NT2/D1 (cell line): ENCODE data around the gene TPM2.

Experiments
- DNase-seq: peaks from one replicate; pipeline ENCODE4 v3.0.0-alpha.2; 2011; ENCODE audit warnings: low read depth, low spot score
- H3K27me3 ChIP-seq: 2 replicates; pipeline ENCODE4 v1.6.0; 2011; ENCODE audit warnings: mild to moderate bottlenecking; ENCODE audit not compliant: insufficient read length, insufficient read depth
- H3K36me3 ChIP-seq: 2 replicates; pipeline ENCODE4 v1.6.1; 2011; ENCODE audit warnings: mild to moderate bottlenecking, low read length, mixed read lengths; ENCODE audit not compliant: insufficient read depth, insufficient read length
- H3K4me1 ChIP-seq: 2 replicates; pipeline ENCODE4 v1.5.1; 2011; ENCODE audit not compliant: insufficient read depth, insufficient read length
- H3K4me3 ChIP-seq: 2 replicates; pipeline ENCODE4 v1.5.1; 2011; ENCODE audit warnings: low read depth; ENCODE audit not compliant: insufficient read length
- H3K9ac ChIP-seq: 2 replicates; pipeline ENCODE4 v1.6.0; 2011; ENCODE audit warnings: low read depth; ENCODE audit not compliant: insufficient read length
- H3K9me3 ChIP-seq: 2 replicates; pipeline ENCODE4 v1.5.1; 2011; ENCODE audit warnings: mild to moderate bottlenecking, low read length; ENCODE audit not compliant: insufficient read depth
- SUZ12 ChIP-seq: IDR thresholded peaks from 2 replicates; pipeline ENCODE4 v1.6.1; 2011; ENCODE audit not compliant: insufficient read length, insufficient read depth; ENCODE audit errors: extremely low read depth
- YY1 ChIP-seq: IDR thresholded peaks from 2 replicates; pipeline ENCODE4 v1.6.1; 2011; ENCODE audit not compliant: insufficient read length, insufficient read depth
- ZNF274 ChIP-seq: IDR thresholded peaks from 2 replicates; pipeline ENCODE4 v1.6.1; 2011; ENCODE audit warnings: mild to moderate bottlenecking, low read depth, low read length

TPM2 gene

DNA sequence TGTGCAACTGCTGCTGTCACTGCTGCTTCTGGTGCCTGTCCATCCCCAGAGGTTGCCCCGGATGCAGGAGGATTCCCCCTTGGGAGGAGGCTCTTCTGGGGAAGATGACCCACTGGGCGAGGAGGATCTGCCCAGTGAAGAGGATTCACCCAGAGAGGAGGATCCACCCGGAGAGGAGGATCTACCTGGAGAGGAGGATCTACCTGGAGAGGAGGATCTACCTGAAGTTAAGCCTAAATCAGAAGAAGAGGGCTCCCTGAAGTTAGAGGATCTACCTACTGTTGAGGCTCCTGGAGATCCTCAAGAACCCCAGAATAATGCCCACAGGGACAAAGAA, 15.7 kb downstream of the TPM2 start:
- Histone ChIP-seq H3K36me3 (no peaks in the 10 kb centered on the region), H3K27me3 (peaks cover 15% of the 10 kb centered on the region), H3K9me3 (no peaks in the 10 kb centered on the region), H3K4me1 (peaks cover 9% of the 10 kb centered on the region), H3K9ac (no peak overlapping the region), H3K4me3 (no peak overlapping the region)
- no peak for DNase-seq
- TF ChIP-seq ZNF274 (no peak), YY1 (no peak), SUZ12 (no peak)

GRCh38 chr9:35673132-35674024, 16.3 kb downstream of the TPM2 start, which contains the start of gene CA9:
Gene CA9, plus strand, starts transcription at chr9:35673928. Its CDS starts 32 bp downstream, at chr9:35673960.
- H3K9ac ChIP-seq = no peak within 1 kb of the TSS
- no peak for DNase-seq
- peaks cover 15% of the 10 kb centered on the region for H3K27me3 ChIP-seq
- H3K9me3 ChIP-seq = no peaks in the 10 kb centered on the region
- TF ChIP-seq SUZ12 (no peak), YY1 (no peak), ZNF274 (no peak)
- H3K4me3 ChIP-seq = no peak within 1 kb of the TSS
- no peaks in the 10 kb centered on the region for H3K36me3 ChIP-seq
- peaks cover 9% of the 10 kb centered on the region for H3K4me1 ChIP-seq

DNA sequence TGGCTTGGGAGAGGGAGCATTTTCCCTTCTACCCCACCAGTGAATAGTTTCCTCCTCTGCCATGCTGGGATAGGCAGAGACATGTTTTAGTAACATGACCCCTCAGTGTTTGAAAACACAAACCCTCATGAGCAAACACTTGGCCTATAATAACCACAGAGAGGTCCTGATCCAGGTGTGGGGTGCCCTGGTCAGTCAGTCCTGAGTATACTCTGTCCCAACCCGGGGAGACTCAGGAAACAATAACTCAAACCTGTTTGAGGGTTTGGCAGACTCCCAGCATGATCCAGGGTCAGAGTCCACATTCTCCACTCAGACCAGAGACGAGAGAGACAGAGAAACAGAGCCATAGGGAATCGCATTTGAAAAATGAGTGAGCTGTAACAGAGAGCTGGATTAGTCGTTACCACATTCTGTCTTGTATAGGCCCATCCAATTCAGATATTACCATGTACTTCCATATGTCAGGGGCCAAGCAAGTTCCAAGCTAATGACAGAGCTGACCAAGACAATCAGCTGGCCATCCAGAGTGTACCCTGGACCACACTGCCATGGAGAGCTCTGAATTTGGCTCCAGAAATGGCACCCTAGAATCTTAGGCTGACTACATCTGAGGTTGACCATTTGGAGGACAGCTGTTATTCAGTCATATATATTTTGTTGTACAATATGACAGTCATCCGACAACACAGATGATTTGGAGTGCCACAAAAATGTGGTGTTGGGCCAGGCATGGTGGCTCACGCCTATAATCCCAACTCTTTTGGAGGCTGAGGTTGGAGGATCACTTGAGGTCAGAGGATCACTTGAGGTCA, 20.2 kb downstream of the TPM2 start:
- H3K4me1 ChIP-seq = peaks cover 7% of the 10 kb centered on the region
- H3K27me3 ChIP-seq = peaks cover 13% of the 10 kb centered on the region
- H3K36me3 ChIP-seq = no peaks in the 10 kb centered on the region
- DNase-seq = no peak
- no peaks in the 10 kb centered on the region for H3K9me3 ChIP-seq
- TF ChIP-seq ZNF274 = no peak
- TF ChIP-seq SUZ12 = no peak
- no peak for TF ChIP-seq YY1
- H3K4me3 ChIP-seq = no peak overlapping the region
- H3K9ac ChIP-seq = no peak overlapping the region

DNA sequence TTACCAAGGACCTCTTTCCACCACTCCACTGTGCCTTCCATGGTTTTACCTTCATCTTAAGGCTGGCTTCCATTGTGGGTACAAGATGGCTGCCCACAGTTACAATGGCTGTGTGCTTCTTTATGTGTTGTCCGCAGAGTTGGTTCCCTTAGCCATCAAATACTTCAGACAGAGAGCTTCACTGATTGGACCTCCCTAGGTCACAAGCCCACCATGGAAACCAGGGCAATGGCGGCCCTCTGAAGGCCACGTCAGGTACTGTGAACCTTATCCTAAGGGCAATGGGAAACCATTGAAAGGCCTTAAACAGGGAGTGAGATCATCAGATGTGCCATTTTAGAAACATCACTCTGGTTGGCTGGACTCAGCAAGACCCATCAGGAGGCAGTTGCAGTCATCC, 21.8 kb downstream of the TPM2 start:
- H3K9me3 ChIP-seq = no peaks in the 10 kb centered on the region
- no peak overlapping the region for H3K9ac ChIP-seq
- H3K36me3 ChIP-seq = peaks cover 14% of the 10 kb centered on the region
- H3K27me3 ChIP-seq = no peaks in the 10 kb centered on the region
- no peak for DNase-seq
- H3K4me1 ChIP-seq = peaks cover 12% of the 10 kb centered on the region
- no peak for TF ChIP-seq ZNF274
- TF ChIP-seq YY1 = no peak
- TF ChIP-seq SUZ12 = no peak
- no peak overlapping the region for H3K4me3 ChIP-seq

DNA sequence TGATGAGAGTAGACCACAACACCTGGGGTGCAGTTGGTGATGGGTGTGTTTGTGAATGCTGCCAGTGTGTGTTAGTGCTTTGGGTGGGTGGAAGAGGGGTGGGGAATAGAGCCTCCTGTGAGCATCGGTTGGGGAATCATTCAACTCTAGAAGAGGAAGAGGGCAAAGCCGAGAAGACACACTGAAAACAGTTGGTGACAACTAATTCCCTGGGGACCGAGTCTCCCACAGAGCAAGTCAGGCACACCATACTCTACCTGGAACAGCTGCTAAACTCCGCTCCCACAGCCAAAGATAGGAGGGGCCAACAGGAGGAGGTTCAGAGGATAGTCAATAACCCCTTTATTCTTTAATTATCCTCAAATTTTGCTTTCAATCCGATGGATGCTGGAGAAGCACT, 23.2 kb downstream of the TPM2 start:
- no peaks in the 10 kb centered on the region for H3K9me3 ChIP-seq
- H3K9ac ChIP-seq = no peak overlapping the region
- H3K4me3 ChIP-seq = no peak overlapping the region
- no peaks in the 10 kb centered on the region for H3K27me3 ChIP-seq
- DNase-seq = no peak
- TF ChIP-seq YY1 (no peak), ZNF274 (no peak), SUZ12 (no peak)
- peaks cover 12% of the 10 kb centered on the region for H3K4me1 ChIP-seq
- H3K36me3 ChIP-seq = peaks cover 28% of the 10 kb centered on the region

DNA sequence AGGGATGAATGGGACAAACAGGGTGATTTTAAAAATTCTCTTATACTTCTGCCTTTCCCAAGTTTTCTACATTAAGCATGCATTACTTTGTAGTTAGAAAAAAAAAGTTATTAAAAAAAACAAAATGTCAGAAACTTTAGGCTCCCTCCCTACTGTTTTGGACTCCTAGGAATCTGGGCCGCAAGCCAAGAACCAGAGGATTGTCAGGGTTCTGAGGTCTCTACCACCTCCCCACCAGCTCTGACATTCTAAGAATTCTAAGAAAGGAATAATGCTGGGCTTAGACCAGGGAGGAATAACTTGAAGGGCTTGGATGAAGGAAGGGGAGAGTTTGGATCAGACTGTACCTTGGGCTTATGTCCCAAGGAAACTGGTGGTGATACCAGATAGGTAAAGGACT, 23.7 kb downstream of the TPM2 start:
- H3K4me1 ChIP-seq = peaks cover 12% of the 10 kb centered on the region
- H3K9ac ChIP-seq = no peak overlapping the region
- TF ChIP-seq SUZ12 (no peak), ZNF274 (no peak), YY1 (no peak)
- no peaks in the 10 kb centered on the region for H3K9me3 ChIP-seq
- peaks cover 33% of the 10 kb centered on the region for H3K36me3 ChIP-seq
- no peaks in the 10 kb centered on the region for H3K27me3 ChIP-seq
- no peak for DNase-seq
- no peak overlapping the region for H3K4me3 ChIP-seq

DNA sequence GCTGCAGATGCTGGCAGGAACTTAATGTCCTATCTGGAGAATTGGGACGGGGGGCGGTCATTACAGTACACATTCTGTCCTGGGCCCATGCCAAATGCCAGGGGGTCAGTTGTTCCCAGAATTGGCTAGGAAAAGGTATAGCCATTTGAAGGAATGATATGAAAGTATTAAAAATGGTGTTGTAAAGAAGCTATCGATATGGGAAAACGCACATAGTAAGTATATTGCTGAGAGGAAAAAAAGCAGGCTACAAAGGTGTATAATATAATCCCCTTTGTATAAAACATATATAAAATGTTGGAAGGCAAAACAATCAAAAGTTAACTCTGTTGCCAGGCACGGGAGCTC, 24.3 kb downstream of the TPM2 start:
- TF ChIP-seq SUZ12 (no peak), ZNF274 (no peak), YY1 (no peak)
- Histone ChIP-seq H3K9me3 (no peaks in the 10 kb centered on the region), H3K4me1 (peaks cover 12% of the 10 kb centered on the region), H3K36me3 (peaks cover 39% of the 10 kb centered on the region), H3K9ac (no peak overlapping the region), H3K4me3 (peak overlapping the region; percentile 83), H3K27me3 (no peaks in the 10 kb centered on the region)
- no peak for DNase-seq
